GM19452 (cell line): Measurements from ENCODE around the gene TIE1.

Source experiments
- ATAC-seq: cut with Tn5 transposase; IDR thresholded peaks from one replicate; pipeline ENCODE4 v1.9.1; 2021; ENCODE audit not compliant: unreplicated experiment

Gene TIE1

DNA sequence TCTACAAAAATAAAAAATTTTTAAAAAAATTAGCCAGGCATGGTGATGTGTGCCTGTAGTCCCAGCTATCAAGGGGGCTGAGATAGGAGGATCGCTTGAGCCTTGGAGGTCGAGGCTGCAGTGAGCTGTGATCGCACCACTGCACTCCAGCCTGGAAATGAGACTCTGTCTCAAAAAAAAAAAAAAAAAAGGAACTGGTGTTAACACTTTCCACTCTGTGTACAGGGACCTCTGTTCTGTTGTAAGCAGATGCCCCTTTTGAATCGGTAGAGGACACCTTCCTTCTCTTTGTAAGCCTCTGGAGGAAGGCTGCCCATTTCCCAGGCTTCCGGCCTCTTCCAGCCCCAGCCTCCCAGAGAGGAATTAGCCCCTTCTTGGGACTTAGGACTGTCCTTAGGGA is 8.1 kb upstream of the TIE1 start:
- ATAC-seq: no peak

DNA sequence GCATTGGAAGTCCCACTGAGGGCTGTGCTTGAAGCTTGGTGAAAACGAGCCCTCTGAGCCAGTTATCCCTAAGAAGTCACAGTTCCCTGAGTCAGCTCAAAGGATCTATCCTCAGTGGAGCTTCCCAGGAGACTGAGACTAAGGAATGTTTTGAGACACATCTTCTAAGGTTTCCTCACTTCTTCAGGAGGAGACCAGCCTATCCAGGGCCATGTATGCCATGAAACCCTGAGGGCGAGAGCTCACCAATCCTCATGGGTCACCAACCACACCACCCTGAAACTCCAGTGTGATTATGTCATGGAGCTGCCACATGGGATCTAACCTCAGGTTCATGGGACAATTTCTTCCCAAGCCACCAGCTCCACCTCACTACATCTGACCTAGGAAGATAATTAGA is 7.6 kb upstream of the TIE1 start:
- ATAC-seq: no peak

DNA sequence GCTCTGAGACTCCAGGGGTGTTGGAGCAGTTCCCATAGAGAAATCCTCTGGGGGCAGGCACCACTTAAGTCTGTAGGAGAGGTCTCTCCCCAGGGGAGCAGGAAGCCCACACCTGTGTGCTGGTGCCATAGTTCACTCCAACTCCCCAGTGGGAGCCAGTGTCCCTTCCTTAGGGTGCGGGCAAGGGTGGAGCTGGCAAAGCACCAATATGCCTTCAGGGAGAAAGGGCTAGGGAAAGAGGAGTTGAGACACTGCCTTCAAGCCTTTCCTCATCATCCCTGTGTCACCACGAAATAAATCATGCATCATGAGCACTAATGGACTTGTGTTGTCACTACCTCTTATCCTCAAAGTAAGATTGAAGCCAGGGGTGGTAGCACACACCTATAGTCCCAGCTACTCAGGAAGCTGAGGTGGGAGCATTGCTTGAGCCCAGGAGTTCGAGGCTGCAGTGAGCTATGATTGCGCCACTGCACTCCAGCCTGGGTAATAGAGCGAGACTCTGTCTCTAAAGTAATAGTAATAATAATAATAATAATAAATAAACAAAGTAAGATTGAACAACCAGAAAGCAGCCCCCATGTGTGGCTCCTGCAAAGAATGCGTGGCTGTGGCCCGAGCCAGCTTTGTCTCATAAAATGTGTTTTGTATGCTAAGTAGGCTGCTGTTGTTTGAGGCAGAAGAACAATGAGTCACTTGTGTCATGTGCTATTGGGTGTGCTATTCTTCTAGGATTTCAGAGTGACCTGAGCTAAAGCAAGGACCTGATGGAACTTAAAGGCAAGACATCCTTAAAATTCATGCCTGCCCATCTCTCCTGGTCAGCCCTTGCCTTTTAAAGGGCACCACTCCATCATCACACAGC is 6.7 kb upstream of the TIE1 start:
- no peak for ATAC-seq

DNA sequence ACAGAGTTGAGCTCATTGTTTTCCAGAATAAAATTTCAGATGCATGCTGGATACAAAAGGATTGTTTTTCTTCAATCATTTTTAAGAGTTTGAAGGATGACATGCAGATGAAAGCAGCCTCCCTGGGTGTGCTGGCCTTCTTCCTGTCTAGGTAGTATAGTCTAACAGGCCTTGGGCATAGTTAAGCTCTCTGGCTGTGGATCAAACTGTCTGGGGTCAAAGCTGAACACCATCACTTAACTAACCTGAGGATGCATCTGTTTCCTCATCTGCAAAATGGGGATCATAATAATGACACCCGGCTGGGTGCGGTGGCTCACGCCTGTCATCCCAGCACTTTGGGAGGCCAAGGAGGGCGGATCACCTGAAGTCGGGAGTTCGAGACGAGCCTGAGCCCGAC is 6.0 kb upstream of the TIE1 start:
- no peak for ATAC-seq

DNA sequence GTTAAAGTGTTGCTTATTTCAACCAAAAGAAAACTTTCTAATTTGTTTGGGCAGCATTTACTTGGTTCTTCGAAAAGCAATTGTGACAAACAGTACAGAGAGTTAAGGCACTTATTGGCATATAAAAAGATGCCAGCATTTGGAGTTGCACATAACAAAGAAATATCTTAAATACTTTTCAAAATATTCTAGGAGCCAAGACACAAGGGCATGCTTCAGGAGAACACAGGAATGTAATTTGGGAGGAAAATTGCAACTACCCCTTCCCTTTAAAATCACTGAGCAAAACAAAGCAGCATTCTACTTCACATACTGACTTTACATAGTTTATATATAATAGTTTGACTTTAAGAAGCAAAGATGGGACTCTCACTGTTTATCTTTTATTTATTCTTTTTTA is 4.6 kb upstream of the TIE1 start:
- no peak for ATAC-seq

DNA sequence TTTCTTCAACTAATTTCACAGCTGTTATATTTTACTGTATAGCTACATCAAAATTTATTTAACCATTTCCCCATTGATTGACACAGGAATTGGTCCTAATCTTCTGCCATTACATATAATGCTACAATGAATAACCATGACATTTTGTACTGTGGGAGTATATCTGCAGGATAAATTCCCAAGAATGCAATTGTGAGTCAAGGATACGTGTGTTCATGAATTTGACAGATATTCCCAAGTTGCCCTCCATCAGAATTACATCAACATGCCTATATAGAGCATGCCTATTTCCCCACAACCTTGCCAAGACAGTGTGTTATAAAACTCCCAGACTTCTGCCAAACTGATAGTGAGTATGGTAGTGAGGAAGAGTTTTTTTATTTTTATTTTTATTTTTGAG is 2.7 kb upstream of the TIE1 start:
- no peak for ATAC-seq

DNA sequence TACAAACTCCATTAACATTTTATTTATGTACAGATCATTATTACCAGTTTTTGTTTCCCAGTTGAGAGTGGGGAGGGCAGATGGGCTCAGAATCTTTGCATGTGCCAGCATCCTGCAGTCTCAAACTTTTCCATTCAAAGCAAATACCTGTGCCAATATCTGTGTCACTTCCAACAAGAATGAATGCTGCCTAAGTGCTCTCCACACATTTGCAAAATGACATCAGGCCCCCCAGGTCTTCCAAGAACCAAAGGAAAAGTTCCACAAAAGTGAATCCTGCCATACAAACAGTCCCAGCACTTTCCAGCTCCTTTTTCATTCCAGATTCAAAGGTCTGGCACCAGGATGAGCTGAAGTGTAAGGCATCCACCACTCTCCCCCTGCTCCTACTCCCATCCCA is 1.7 kb upstream of the TIE1 start:
- no peak for ATAC-seq

DNA sequence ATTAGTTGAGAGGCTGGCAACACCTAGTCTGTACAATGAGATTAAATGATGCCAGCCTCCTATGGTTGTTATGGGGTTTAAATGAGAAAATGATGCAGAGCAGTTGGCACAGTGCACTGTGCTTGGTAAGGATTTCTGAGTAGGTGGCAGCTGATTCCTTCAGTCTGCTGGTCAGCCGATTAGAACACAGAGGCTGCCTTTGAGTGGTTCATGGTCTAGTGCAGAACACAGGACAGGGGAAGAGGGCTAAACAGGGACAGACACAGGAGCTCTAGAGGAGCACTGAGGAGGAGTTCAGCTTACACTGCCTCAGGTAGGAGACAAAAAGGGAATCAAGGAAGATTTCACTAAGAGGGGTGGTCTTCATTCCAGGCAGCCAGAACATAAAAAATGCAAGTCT is 1.4 kb downstream of the TIE1 start:
- no peak for ATAC-seq

DNA sequence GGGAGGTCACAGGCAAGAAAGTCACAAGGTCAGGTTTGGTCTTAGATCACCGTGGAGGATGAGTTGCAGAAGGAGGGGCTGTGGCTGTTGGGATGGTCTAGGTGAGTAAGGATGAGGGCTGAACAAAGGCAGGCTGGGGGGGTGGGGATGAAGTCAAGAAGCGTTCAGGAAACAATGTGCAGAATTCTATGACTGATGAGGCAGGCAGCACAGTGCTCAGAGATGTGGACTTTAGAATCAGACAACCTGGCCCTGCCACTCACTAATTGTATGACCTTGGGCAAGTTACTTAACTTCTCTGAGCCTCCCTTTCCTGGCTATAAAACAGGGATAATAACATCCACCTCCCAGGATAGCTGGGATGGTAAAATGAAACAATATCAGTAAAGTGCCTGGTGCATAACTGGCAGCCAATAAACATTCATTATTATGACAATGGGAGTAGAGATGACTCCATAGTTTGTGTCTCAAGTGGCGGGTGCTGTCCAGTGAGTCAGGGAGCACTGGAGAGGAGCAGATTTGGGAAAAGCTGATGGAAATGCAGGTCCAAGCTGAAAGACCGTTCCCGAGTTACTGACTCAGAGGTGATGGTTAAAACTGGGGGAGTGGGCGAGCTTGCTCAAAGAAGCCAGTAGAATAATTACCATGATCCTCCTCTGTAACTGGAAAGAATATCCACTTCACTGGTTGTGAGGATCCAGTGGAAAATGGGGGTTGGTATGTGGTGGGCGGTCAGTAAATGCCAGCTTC is 2.1 kb downstream of the TIE1 start:
- no peak for ATAC-seq

DNA sequence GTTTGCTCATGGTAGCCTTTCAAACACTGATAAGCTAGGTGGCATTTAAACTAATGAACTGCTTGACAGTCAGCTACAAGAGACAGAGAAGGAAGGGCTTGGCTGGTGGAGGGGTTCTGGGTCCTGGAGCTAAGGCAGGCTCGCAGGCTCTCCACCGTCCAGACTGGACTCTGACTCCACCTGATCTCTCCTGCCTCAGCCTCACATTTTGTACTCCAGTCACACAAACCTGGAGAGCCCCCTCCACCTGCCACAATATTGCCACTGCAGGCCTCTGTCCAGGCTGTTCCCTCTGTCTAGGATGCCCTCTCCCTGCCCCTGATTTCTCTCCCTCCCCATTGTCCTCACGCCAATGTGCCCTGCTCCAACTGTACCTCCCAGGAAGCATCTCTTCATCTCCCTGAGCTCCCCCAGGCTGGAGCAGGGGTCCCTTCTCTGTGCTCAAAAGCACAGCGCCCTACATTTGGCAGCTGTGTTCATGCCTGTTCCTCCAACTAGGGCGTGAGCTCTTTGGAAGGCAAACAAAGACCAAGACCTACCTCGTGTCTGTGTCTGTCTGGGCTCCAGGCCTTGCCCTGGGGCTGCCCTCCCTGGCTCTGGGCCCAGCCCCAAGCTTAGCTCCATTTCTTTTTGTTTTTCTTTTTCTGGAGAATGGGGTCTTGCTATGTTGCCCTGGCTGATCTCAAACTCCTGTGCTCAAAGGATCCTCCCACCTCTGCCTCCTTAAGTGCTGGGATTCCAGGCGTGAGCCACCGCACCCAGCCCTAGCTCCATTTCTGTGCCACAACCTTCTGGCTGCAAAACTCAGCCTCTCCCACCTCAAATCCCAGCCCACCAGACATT is 2.9 kb downstream of the TIE1 start:
- ATAC-seq: no peak

DNA sequence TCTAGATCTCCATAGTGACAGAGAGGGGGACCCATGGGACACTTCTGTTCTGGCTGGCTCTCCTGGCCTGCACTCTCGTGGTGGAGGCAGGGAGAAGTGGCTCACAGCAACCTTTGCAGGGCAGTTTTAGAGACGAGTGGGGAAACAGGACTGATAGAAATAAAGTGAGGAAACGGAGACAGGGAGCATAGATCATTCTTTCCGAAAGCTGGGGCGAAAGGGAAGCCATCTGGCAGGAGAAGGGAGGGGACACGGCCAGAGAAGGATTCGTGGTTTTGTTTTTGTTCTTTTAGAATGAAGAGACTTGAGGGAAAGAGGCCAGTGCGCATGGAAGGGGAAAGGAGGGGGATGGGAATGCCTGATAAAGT is 3.5 kb downstream of the TIE1 start:
- ATAC-seq: no peak

DNA sequence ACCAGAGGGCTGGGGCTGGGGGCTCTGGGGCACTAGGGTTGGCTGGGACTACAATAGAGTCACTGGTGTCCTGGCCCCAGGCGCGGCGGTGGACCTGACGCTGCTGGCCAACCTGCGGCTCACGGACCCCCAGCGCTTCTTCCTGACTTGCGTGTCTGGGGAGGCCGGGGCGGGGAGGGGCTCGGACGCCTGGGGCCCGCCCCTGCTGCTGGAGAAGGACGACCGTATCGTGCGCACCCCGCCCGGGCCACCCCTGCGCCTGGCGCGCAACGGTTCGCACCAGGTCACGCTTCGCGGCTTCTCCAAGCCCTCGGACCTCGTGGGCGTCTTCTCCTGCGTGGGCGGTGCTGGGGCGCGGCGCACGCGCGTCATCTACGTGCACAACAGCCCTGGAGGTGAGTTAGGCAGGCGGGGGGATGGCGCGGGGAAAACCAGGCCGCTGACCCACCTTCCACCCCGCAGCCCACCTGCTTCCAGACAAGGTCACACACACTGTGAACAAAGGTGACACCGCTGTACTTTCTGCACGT is 4.1 kb downstream of the TIE1 start:
- no peak for ATAC-seq

DNA sequence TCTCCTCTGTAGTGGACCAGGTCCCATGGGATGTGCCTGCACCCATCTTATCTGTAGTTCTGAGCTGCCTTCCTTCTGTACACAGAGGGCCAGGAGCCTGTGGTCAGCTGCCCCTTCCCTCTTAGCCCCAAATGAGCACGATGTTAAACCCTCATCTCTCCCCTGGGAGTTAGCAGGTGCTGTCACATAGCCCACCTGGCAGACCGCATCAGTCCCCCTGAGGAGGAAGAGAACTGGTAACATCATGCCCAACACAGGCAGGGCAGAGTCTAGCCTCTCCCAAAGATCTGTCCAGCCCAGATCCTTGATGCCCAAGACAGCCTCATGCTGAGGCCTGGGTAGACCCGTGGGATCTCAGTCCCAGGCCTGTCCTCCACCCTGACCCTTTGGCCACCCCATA is 4.7 kb downstream of the TIE1 start:
- ATAC-seq: no peak

DNA sequence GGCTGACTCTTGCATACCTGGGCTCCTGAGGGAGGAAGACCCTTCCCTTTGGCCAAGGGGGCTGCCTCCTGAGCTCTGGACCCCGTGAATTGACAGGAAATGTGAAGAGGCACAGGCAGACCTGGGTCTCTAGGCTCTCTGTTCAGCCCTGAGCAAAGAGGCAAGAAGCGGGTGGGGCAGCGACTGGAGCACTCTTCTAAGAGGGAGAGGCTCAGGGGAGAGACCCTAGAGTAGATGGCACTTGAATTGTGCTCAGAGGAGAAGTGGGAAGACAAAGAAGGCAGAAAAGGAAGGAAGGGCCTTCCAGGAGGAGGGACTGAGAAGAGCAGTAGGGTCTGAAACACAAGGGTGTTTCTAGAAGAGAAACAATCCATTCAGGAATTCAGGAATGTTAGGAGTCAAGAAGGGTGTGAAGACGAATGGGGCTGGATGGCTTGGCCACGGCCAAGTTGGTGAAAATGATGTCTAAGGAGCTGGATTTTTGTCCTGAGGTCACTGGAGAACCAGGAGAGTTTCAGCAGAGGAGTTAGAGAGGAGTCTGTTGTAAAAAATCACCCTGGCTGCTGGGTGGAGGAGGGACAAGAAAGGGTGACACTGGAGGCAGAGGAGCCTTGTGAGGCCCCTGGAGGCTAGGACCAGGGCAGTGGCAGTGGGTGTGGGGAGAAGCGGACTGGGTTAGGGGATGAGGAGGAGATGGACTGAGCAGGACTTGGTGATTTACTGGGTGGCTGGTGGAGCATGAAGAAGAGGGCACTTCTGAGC is 5.3 kb downstream of the TIE1 start:
- no peak for ATAC-seq

DNA sequence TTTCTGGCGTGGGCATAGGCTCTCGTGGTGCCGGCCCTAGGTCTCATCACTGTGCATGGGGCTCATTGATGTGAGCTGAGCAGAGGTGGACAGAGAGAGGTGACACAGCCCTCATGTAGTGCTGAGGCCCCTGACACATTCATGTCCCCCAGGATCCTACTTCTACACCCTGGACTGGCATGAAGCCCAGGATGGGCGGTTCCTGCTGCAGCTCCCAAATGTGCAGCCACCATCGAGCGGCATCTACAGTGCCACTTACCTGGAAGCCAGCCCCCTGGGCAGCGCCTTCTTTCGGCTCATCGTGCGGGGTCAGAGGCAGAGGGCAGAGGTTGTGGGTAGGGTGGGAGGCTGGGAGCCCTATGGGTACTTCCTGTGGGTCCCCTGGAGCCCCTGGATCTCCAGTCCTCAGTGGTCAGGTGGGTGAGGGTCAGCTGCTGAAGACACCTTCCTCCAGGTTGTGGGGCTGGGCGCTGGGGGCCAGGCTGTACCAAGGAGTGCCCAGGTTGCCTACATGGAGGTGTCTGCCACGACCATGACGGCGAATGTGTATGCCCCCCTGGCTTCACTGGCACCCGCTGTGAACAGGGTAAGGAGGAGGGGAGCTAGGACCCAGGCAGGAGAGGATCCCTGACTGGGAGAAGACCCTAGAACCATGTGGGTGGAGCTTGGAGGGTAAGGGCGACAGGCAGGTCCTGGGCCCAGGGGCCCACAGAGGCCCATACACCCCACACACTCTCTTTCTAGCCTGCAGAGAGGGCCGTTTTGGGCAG is 6.1 kb downstream of the TIE1 start:
- no peak for ATAC-seq

DNA sequence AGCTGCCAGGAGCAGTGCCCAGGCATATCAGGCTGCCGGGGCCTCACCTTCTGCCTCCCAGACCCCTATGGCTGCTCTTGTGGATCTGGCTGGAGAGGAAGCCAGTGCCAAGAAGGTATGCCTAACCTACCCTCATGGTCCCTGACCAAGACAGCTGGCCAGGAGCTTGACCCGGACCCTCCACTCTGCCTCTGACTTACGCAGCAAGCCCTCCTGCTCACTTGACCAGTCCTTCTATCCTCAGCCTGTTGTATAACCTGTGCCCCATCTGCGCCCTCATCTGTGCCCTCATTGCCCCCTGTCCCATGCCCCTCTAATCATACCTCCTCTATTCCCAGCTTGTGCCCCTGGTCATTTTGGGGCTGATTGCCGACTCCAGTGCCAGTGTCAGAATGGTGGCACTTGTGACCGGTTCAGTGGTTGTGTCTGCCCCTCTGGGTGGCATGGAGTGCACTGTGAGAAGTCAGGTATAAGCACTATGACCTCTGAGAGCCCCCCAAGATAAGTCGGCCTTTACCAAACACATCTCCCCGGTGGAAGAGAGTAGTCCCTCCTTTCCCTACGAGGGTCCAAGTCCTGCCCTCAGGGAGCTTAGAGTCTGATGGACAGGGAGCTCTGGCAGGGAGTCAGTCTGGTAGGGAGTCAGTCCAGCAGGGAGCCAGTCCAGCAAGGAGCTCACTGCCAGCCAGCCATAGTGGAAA is 6.8 kb downstream of the TIE1 start:
- no peak for ATAC-seq

DNA sequence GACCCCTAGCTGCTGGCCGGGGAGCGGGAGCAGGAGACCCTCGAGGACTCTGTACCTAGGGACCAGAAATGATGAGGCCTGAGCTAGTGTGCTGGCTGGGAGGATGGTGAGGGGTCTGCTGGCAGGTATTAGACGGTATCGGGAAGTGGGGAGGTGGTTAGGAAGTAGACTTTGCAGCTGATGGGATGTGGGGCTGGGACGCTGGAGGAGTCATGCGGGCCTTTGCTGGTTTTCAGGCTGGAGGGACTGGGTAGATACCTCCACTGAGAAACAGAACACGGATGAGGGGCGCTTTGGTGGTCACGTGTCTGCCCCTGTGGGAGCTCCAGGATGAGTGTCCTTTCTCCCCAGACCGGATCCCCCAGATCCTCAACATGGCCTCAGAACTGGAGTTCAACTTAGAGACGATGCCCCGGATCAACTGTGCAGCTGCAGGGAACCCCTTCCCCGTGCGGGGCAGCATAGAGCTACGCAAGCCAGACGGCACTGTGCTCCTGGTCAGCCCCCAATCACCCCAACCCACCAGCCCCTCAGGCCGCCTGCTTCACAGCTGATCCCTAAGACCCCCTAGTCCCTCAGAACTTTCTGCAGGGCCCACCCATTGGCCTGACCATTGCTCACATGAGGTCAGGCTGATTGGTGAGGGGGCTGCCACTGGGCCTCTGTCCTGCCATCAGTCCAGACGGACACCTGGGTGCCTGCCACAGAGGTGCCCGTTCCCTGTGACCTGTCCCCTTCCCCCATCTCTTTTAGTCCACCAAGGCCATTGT is 8.0 kb downstream of the TIE1 start:
- ATAC-seq: no peak

DNA sequence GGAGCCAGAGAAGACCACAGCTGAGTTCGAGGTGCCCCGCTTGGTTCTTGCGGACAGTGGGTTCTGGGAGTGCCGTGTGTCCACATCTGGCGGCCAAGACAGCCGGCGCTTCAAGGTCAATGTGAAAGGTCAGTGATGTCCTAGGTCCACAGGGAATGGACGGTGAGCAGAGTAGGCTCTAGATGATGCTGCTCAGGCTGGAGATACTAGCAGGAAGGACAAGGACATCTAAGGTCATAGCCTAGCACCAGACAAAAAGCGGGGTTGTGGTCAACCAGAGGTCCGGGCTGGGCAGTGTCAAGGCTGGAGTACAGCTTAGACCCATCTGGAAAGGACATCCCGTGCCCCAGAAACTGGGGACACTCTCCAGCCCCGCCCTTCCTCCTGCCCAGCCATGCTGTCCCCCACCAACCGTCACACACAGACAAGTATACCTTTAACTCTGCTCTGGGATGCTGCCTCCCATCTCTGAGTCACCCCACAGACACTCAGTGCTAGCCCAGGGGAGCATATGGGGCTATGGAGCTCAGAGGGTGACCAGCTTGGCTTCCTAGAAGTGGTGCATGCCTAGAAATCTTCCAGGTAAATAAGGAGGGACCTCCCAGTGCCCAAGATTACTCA is 8.7 kb downstream of the TIE1 start:
- ATAC-seq: no peak
